Measurements from ENCODE around the gene TSPAN4.

DNA sequence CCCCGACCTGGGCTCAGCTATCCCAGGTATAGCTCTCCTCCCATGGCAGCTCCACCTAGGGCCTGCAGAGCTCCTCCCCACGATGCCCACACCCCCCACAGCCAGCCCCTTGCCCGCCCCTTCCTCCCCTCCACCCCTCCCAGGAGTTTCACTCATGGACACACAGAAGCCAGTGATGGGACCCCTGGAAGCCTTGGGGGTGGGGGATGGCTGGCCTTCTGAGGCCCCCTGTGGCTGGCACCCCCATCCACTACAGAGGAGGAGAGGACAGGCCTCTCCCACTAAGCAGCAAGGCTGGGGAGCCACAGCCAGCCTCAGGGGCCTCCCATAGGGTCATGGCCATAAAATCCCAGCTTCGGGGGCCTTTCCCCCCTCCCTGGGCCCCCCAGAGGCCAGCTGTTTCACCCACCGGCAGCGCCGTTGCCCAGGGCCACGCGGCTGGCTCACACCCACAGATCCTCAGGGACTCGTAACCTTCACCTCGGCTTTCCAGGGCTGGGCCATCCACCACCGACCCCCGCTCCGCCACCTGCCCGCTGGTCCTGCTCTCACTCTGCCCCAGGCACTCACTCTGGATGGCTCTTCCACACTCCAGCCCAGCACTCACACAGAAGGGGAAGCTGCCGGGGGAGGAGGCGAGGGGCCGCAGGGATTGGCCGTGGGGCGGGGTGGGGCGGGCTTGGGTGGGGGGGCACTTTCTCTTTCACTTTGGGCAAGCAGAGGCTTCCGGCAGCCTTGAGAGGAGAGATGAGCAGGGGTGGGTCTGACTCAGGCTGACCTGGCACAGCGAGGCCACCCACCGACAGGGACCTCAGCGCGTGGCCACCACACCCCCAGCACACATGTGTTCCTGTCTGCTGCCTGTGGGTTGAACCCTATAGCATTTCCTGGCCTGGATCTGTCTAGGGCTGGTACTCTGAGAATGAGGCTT lies 46.8 kb upstream of the TSPAN4 start:
- TF ChIP-seq EZH2 (IDR thresholded peaks at IDR 0.05; ENCODE audit: borderline replicate concordance, low read depth, low read length) (no peak), ASH1L (IDR thresholded peaks at IDR 0.05; ENCODE audit: borderline replicate concordance, low read depth, partially characterized antibody) (no peak), ETV6 (IDR thresholded peaks at IDR 0.05; ENCODE audit: borderline replicate concordance in 1 of 2, low read depth in 2 of 2, low read length in 1 of 2) (no peak), ETV6 (CRISPR knock-in tag; IDR thresholded peaks at IDR 0.05; ENCODE audit: borderline replicate concordance) (no peak)

Measured in K562 (cell line).